Stimulated activated CD8-positive, alpha-beta memory T cell treated with anti-CD3 and anti-CD28 coated beads, Interleukin-12 subunit alpha, Interleukin-12 subunit beta, amount 100 ng/mL, for 4 hours (primary cell): ENCODE results near the gene TJP2.

Experiments used
- DNase-seq: peaks from one replicate; pipeline ENCODE4 v3.0.0-alpha.2; 2020; ENCODE audit warnings: low read depth

TJP2 gene

GRCh38 chr9:69173891-69174615, at the start of gene TJP2:
TSS of gene TJP2 (plus strand) at chr9:69174277. CDS start at chr9:69174373, 96 bp downstream.
- DNase-seq = no peak

GRCh38 chr9:69130456-69131441, 43.3 kb upstream of the TJP2 start:
- no peak for DNase-seq

GRCh38 chr9:69131682-69132081, 42.4 kb upstream of the TJP2 start:
- DNase-seq = no peak

GRCh38 chr9:69132361-69132760, 41.7 kb upstream of the TJP2 start:
- DNase-seq = no peak

GRCh38 chr9:69134412-69134811, 39.7 kb upstream of the TJP2 start:
- DNase-seq = no peak

- DNase-seq = no peak
Observed at GRCh38 chr9:69136185-69136584, 37.9 kb upstream of the TJP2 start.

GRCh38 chr9:69136779-69137178, 37.3 kb upstream of the TJP2 start:
- DNase-seq = no peak

GRCh38 chr9:69137311-69137710, 36.8 kb upstream of the TJP2 start:
- no peak for DNase-seq

- no peak for DNase-seq
Observed at GRCh38 chr9:69139596-69139995, 34.5 kb upstream of the TJP2 start.

GRCh38 chr9:69140123-69140735, 33.8 kb upstream of the TJP2 start:
- DNase-seq = no peak

- no peak for DNase-seq
Observed at GRCh38 chr9:69141851-69142250, 32.2 kb upstream of the TJP2 start.

GRCh38 chr9:69143291-69143690, 30.8 kb upstream of the TJP2 start:
- DNase-seq = no peak

- DNase-seq = no peak
Observed at GRCh38 chr9:69145144-69145715, 28.8 kb upstream of the TJP2 start.

GRCh38 chr9:69147041-69147834, 26.8 kb upstream of the TJP2 start:
- no peak for DNase-seq

- no peak for DNase-seq
Observed at GRCh38 chr9:69149321-69149807, 24.7 kb upstream of the TJP2 start.

GRCh38 chr9:69151506-69151905, 22.6 kb upstream of the TJP2 start:
- DNase-seq = no peak

- no peak for DNase-seq
Observed at GRCh38 chr9:69153707-69154521, 20.2 kb upstream of the TJP2 start.

GRCh38 chr9:69155341-69156030, 18.6 kb upstream of the TJP2 start:
- no peak for DNase-seq

GRCh38 chr9:69157751-69158466, 16.2 kb upstream of the TJP2 start:
- no peak for DNase-seq
